Activated CD4-positive, alpha-beta memory T cell treated with anti-CD3 and anti-CD28 coated beads, Interleukin-2, amount 10 ng/mL, durations not matched to agents 7 days and 5 days (primary cell): Measurements from ENCODE around the gene CNNM4. TPM values are rescaled to one million over a fixed set of nuclear protein-coding genes. Genes with fewer than 3 reads are reported as not detected.

Experiments
- CTCF ChIA-PET: fragments of 350-600 bp; sonication (Branson Sonifier 250); formaldehyde crosslinking; loops from one replicate; lab custom pipeline; 2021; ENCODE audit warnings: antibody characterized with exemption, inconsistent platforms; lab: Charles Lee
- POLR2A ChIA-PET: fragments of 350-600 bp; sonication (Branson Sonifier 250); formaldehyde crosslinking; loops from one replicate; lab custom pipeline; 2021; ENCODE audit warnings: antibody characterized with exemption; lab: Charles Lee
- DNase-seq: peaks from one replicate; pipeline ENCODE4 v3.0.0-alpha.2; 2020
- H3K27ac Mint-ChIP-seq: one replicate; pipeline ENCODE4 v1.8.0; 2021; ENCODE audit warnings: mild to moderate bottlenecking, mixed read lengths
- H3K27me3 Mint-ChIP-seq: one replicate; pipeline ENCODE4 v1.8.0; 2021; ENCODE audit warnings: mixed read lengths
- H3K36me3 Mint-ChIP-seq: one replicate; pipeline ENCODE4 v1.8.0; 2021; ENCODE audit warnings: low read depth, mixed read lengths
- H3K4me1 Mint-ChIP-seq: one replicate; pipeline ENCODE4 v1.8.0; 2021; ENCODE audit warnings: mixed read lengths
- H3K4me3 Mint-ChIP-seq: one replicate; pipeline ENCODE4 v1.8.0; 2021; ENCODE audit warnings: mild to moderate bottlenecking, mixed read lengths
- H3K9me3 Mint-ChIP-seq: one replicate; pipeline ENCODE4 v1.8.0; 2021; ENCODE audit warnings: mixed read lengths
- total RNA-seq, 2 experiments: library from RNA; stranded (reverse); gene quantifications; one replicate each; pipeline ENCODE4 v1.2.3, GENCODE V29; 2021

The CNNM4 gene
- total RNA-seq, 2 experiments from 2014 or later = 8.6 to 9.4 TPM

DNA sequence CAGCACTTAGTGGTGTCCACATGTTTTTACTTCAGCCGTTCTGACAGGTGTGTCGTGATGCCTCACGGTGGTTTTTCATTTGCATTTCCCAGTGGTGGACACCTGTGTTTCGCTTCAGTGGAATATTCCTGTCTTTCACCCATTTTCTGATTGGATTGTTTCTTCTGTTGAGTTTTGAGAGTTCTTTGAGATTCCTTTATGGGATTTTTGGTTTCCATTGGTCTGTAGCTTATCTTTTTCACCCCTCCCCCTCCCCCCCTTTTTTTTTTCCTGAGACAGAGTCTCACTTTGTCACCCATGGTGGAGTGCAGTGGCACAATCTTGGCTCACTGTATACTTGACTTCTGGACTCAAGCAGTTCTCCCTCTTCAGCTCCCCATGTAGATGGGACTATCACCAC lies 75.1 kb downstream of the CNNM4 start:
- ChIA-PET POLR2A (no interaction called here), CTCF (interaction anchor here (0.9 kb wide), 1 partner anchor 29 kb away, joined by 5 read pairs; no protein-coding TSS in a partner anchor)
- no peak for DNase-seq
- Mint-ChIP-seq H3K36me3 (peaks cover 50% of the 10 kb centered on the region), H3K27me3 (no peaks in the 10 kb centered on the region), H3K9me3 (no peaks in the 10 kb centered on the region), H3K4me3 (no peak overlapping the region), H3K4me1 (peaks cover 23% of the 10 kb centered on the region), H3K27ac (no peak overlapping the region)

DNA sequence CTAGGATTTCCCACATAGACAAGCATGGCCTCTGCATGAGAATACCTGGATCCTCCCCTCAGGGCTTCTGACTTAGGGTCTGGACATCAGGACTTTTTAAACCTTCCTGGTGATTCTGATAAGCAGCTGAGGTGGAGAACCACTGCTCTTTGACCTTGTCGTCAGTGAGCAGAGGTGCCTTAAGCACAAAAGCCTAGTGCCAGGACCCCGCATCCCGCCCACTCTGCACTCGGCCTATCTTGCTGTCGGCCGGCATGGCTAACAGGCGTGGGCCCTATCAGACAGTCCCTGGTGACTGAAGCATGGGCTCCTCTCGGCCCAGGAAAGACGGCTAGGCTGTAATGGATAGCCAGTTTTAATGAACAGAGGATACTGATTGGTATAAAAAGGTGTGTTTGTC lies 76.9 kb downstream of the CNNM4 start:
- POLR2A ChIA-PET = interaction anchor here (1.4 to 3.2 kb wide), 2 partner anchors 20 to 21 kb away, joined by 3 to 33 read pairs; partner anchors contain the start of genes ANKRD39 and CNNM3
- Mint-ChIP-seq H3K4me1 (peaks cover 27% of the 10 kb centered on the region), H3K27me3 (no peaks in the 10 kb centered on the region), H3K27ac (no peak overlapping the region), H3K36me3 (peaks cover 44% of the 10 kb centered on the region), H3K4me3 (no peak overlapping the region), H3K9me3 (no peaks in the 10 kb centered on the region)
- CTCF ChIA-PET = interaction anchor here (2.3 to 3.2 kb wide), 2 partner anchors 21 to 22 kb away, joined by 5 to 10 read pairs; partner anchors contain the start of genes ANKRD39 and CNNM3
- no peak for DNase-seq

DNA sequence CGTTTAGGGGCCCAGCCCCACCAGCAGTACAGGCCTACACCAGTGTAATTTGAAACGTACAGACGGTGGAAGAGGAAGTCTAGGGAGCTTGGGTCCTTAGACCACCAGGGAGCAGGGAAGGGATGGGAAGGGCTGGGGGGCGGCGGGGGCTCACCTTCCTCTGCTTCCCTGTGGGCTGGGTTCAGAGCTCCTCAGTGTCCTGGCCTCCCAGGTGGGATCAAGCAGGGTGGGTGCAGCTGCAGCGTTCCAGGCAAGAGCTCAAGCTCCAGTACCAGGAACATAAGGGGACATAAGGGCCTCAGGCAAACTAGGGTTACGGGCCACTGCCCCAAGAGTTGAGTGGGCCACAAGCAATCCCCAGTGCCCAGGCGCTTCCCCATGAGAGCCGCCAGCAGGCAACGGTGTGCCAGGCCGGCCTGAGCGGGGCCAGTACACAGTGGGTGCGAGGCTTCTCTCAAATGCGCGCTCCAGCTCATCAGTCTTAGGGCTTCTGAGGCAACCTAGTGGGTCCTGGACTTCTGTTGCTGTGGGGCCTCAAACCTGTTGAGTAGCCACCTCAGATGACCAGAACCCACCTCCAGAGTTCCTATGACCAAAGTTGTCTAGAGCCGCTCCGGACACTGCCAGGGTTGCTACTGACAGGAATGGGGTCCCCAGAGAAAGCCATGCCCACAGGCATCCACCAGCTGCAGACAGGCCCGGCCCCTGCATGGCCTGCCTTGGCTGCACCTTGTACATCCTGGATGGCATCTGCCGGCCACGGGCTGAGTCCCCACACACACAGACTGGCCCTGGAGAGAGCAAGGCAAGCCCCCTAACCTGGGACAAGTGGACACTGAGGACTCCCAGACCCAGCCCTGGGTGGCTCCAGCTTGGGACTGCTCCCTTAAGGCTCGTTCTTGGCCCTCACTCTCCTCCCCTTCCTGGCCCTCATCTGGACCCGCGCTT lies 77.9 kb downstream of the CNNM4 start:
- Mint-ChIP-seq H3K4me1 (peaks cover 31% of the 10 kb centered on the region), H3K9me3 (no peaks in the 10 kb centered on the region), H3K27ac (peak overlapping the region; percentile 79), H3K4me3 (peak overlapping the region; percentile 34), H3K27me3 (no peaks in the 10 kb centered on the region), H3K36me3 (peaks cover 39% of the 10 kb centered on the region)
- CTCF ChIA-PET = interaction anchor here (0.5 to 3.2 kb wide), 4 partner anchors 19 to 116 kb away, joined by 3 to 10 read pairs (median 5); partner anchors contain the start of genes ANKRD39 and CNNM3
- no peak for DNase-seq
- POLR2A ChIA-PET = interaction anchor here (0.6 to 3.2 kb wide), 6 partner anchors 10 to 124 kb away, joined by 3 to 33 read pairs (median 4); partner anchors contain the start of genes ANKRD39 and CNNM3

DNA sequence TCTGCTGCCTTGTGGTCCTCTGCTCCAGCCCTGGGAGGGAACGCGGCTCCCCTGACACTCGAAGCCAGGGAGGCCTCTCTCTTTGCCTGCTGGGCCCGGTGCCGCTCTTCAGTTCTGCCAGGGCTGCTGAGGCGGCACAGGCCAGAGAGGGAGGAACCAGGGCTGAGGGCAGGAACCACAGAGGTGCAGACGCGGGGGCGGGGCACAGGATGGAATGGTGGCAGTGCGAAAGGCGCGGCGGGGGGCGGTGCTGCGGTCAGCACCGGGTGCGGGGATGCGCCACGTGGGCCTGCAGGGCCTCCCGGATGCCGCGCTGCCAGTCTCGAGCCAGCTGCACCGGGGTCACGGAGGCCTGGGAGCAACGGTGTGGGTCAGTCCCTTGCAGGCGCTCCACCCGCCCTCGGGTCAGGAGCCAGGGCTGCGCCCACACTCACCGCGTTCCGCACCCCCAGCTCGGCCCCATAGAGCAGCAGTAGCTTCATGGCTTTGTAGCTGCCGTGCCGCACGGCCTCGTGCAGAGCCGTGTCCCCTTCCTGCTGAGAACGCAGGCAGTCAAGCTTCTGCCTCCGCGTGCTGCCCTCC lies 78.7 kb downstream of the CNNM4 start:
- Mint-ChIP-seq H3K36me3 (peaks cover 37% of the 10 kb centered on the region), H3K4me3 (peak overlapping the region; percentile 34), H3K27ac (peak overlapping the region; percentile 79), H3K27me3 (no peaks in the 10 kb centered on the region), H3K9me3 (no peaks in the 10 kb centered on the region), H3K4me1 (peaks cover 31% of the 10 kb centered on the region)
- ChIA-PET CTCF (interaction anchor here (0.5 to 3.2 kb wide), 5 partner anchors 19 to 115 kb away, joined by 3 to 10 read pairs (median 4); partner anchors contain the start of gene ANKRD39), POLR2A (interaction anchor here (0.6 to 3.2 kb wide), 7 partner anchors 11 to 123 kb away, joined by 3 to 33 read pairs (median 4); partner anchors contain the start of gene ANKRD39)
- DNase-seq = peak; percentile 91

DNA sequence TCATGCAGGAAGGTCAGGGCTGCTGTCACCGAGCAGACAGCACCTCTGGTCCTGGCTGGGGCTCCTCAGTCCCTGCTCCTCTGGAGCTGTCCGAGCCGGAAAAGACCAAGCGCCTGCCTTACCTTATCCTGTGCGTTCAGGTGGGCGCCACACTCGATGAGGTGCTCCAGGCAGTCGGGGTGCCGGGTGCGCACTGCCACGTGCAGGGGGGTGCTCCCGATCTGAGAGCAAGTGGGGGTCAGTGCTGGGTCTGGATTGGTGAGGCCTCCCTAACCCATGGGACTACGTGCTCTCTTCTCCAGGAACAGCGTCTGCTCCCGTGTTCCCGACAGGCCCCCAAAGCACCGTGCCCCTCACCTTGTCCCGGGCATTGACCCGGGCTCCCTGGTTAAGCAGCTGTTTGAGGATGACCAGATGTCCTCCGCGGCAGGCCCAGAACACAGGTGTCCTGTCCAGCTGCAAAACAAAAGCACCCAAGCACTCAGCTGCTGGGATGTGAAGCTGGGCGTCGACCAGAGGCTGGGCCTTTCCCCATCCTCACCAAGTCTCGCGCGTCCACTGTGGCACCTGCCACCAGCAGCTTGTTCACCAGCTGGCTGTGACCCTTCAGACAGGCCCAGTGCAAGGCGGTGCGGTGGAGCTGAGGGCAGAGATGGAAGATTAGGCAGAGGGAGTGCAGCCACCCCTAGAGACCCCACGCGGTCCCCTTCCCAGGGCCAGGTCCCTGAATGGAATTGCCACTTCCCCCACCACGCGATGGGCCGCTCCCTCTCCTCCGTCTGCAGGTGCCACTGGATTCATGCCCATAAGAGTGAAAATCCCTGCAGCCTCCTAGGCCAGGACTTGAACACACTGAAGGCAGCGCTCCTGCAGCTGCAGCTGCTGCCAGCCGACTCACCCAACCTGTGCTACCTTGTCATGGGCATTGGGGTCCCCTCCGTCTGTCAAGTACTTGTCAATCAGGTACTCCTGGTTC lies 79.5 kb downstream of the CNNM4 start:
- peaks cover 31% of the 10 kb centered on the region for H3K4me1 Mint-ChIP-seq
- peak overlapping the region; percentile 38 for H3K27ac Mint-ChIP-seq
- H3K27me3 Mint-ChIP-seq = no peaks in the 10 kb centered on the region
- H3K9me3 Mint-ChIP-seq = no peaks in the 10 kb centered on the region
- DNase-seq = no peak
- H3K36me3 Mint-ChIP-seq = peaks cover 38% of the 10 kb centered on the region
- no peak overlapping the region for H3K4me3 Mint-ChIP-seq
- POLR2A ChIA-PET = interaction anchor here (0.7 to 3.2 kb wide), 7 partner anchors 12 to 123 kb away, joined by 3 to 33 read pairs (median 3); partner anchors contain the start of gene ANKRD39
- CTCF ChIA-PET = interaction anchor here (0.5 to 3.2 kb wide), 4 partner anchors 18 to 114 kb away, joined by 3 to 10 read pairs (median 4); partner anchors contain the start of gene ANKRD39

DNA sequence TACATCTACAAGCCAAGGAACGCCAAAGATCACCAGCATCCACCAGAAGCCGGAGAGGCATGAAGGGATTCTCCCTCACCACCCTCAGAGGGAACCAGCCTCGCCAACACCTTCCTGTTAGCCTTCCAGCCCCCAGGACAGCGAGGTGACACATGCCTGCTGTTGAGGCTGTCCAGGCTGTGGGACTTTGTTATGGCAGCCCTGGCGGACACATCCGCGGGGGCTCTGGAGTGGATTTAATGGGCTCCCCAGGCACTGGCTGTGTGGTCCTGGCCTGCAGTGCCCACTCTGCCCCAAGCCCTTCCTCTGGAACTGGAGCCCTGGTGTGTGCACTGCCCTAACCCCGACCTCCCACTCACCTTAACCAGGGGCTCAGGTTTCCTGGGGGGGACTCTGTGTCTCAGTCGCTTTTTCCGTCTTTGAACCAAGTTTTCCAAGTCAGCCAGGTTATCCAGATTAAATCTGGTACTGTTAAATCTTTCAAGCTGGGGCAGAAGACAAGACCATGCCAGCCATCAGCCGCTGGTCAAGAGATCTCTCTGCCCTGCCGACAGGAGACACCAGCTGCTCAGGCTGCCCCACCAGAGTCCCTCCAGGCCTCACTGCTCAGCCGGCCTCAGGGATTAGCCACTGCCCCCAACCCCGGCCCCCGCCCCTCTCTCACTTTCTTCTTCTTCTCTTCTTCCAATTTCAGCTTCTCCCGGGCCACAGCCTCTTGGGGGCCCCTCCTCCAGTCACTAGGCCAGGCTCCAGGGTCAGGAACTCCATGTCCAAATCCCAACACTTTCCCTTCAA lies 81.2 kb downstream of the CNNM4 start:
- no peak for DNase-seq
- ChIA-PET CTCF (interaction anchor here (1.0 to 1.2 kb wide), 2 partner anchors 16 to 270 kb away, joined by 5 read pairs; partner anchors contain the start of gene ANKRD39), POLR2A (interaction anchor here (1.1 to 2.3 kb wide), 5 partner anchors 10 to 68 kb away, joined by 3 to 12 read pairs (median 5); partner anchors contain the start of gene CNNM3)
- Mint-ChIP-seq H3K9me3 (no peaks in the 10 kb centered on the region), H3K36me3 (peaks cover 40% of the 10 kb centered on the region), H3K4me1 (peaks cover 31% of the 10 kb centered on the region), H3K27me3 (no peaks in the 10 kb centered on the region), H3K27ac (no peak overlapping the region), H3K4me3 (no peak overlapping the region)

DNA sequence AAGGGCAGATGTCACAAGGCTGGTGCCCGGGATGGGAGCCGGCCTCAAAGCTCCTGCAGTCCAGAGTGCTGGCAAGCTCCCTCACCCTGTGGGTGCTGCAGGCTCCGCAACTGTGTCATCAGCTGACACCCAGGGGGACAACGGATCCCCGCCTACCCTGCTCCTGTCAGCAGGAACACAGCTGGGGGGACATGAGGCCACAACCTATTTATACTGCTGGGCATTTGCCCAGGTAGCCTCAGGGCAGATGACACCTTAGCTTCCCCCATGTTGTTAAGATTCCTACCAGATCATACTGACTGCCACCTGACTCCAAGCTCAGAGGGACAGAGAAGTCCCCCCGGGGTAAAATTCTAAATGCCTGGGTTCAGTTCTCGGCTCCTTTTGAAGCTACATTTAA lies 81.9 kb downstream of the CNNM4 start:
- Mint-ChIP-seq H3K27ac (no peak overlapping the region), H3K27me3 (no peaks in the 10 kb centered on the region), H3K36me3 (peaks cover 40% of the 10 kb centered on the region), H3K4me1 (peaks cover 31% of the 10 kb centered on the region), H3K4me3 (no peak overlapping the region), H3K9me3 (no peaks in the 10 kb centered on the region)
- ChIA-PET CTCF (interaction anchor here (0.6 to 1.2 kb wide), 3 partner anchors 15 to 269 kb away, joined by 3 to 5 read pairs (median 5); partner anchors contain the start of gene ANKRD39), POLR2A (interaction anchor here (1.1 to 2.3 kb wide), 5 partner anchors 10 to 69 kb away, joined by 3 to 12 read pairs (median 5); partner anchors contain the start of gene CNNM3)
- no peak for DNase-seq

DNA sequence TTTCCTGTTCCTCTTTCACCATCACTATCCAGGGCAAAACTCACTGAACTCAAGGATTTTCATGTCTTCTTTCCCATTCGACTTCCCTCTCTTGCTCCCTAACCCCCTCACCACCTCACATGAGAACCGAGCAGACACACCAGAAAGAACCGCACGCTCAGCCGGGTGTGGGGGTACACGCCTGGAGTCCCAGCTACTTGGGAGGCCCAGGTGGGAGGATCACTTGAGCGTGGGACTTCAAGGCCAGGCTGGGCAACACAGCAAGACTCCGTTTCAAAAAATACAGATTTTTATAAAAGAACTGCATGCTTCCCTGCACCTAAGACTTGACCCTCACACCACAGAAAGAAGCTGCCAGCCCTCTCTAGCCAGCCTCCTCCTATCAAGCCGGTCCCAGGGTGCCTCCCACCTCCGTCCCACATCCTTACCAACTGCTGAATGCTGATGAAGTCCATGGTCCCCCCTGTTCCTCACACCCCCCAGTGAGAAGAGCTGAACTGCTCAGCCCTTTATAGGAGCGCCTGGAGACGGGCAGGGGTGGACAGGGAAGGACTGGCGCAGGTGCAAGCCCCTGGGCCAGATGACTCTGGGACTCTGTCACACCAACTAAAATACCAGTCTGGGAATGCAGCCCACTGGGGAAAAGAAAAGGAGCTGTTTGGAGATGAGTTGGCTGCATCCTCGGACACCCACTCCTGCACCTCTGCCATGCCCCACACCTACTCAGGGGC lies 83.0 kb downstream of the CNNM4 start, which contains the start of gene ANKRD23:
ANKRD23 (minus strand) TSS at position 484 of the 731 bp plus-strand sequence; CDS start at position 455, 29 bp downstream.
- Mint-ChIP-seq H3K27ac (peak within 1 kb of the TSS; percentile 31), H3K9me3 (no peaks in the 10 kb centered on the region)

DNA sequence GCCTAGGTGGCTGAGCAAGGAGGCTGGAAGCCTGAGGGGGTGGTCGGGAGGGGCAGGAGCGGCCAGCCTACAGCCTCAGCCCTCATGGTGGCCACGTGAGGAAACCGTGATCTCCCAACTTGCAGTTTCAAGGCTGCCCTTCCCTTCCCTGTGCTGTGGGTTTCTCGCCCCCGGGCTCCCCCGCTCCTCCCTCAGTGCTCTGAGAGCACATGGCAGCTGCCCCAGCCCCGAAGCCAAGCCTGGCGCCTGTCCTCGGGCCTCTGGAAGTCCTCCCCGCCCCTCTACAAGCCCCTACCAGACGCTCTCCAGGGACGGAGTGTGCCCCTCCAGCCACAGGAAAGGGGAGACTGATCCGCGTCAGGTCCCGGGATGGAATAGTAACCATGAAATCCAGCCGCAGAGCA lies 83.7 kb downstream of the CNNM4 start:
- POLR2A ChIA-PET = interaction anchor here (1.4 to 2.3 kb wide), 3 partner anchors 8 to 82 kb away, joined by 4 to 10 read pairs (median 8); partner anchors contain the start of gene ANKRD39
- H3K27me3 Mint-ChIP-seq = no peaks in the 10 kb centered on the region
- H3K27ac Mint-ChIP-seq = no peak overlapping the region
- H3K4me3 Mint-ChIP-seq = no peak overlapping the region
- DNase-seq = no peak
- CTCF ChIA-PET = interaction anchor here (0.7 to 0.9 kb wide), 2 partner anchors 32 to 43 kb away, joined by 3 to 5 read pairs; no protein-coding TSS in a partner anchor
- no peaks in the 10 kb centered on the region for H3K9me3 Mint-ChIP-seq
- peaks cover 42% of the 10 kb centered on the region for H3K36me3 Mint-ChIP-seq
- H3K4me1 Mint-ChIP-seq = peaks cover 23% of the 10 kb centered on the region

More for the DNA sequence above, 83.0 kb downstream of the CNNM4 start, which contains the start of gene ANKRD23:
- no peak for DNase-seq
- CTCF ChIA-PET = no interaction called here
- H3K4me1 Mint-ChIP-seq = peaks cover 29% of the 10 kb centered on the region
- H3K27me3 Mint-ChIP-seq = no peaks in the 10 kb centered on the region
- H3K4me3 Mint-ChIP-seq = no peak within 1 kb of the TSS
- H3K36me3 Mint-ChIP-seq = peaks cover 42% of the 10 kb centered on the region
- POLR2A ChIA-PET = interaction anchor here (1.6 to 2.3 kb wide), 3 partner anchors 9 to 14 kb away, joined by 5 to 10 read pairs (median 8); partner anchors contain the start of gene ANKRD39

DNA sequence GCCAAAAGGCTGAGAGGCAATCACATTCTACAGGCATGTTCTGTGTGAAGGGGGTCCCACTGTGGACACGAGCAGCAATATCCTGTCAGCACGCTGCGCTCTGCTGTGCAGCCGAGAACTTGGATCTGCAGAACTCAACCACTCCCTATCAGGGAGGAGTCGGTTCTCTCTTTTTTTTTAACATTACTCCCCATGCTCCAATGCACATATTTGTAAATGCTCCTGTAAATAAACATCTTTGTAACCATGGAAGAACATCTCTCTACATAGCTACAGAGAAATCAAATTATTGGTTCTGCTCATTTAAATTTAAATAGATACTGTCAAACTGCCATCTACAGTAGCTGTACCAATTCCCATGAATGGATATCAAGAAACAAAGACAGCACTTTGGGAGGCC lies 86.1 kb downstream of the CNNM4 start:
- H3K27ac Mint-ChIP-seq = no peak overlapping the region
- H3K36me3 Mint-ChIP-seq = peaks cover 49% of the 10 kb centered on the region
- CTCF ChIA-PET = interaction anchor here (1.4 to 1.9 kb wide), 2 partner anchors 10 to 11 kb away, joined by 3 to 11 read pairs; partner anchors contain the start of gene ANKRD39
- POLR2A ChIA-PET = interaction anchor here (1.2 to 1.4 kb wide), 3 partner anchors 11 to 116 kb away, joined by 3 to 4 read pairs (median 4); partner anchors contain the start of gene ANKRD39
- no peak overlapping the region for H3K4me3 Mint-ChIP-seq
- no peaks in the 10 kb centered on the region for H3K9me3 Mint-ChIP-seq
- no peak for DNase-seq
- H3K27me3 Mint-ChIP-seq = no peaks in the 10 kb centered on the region
- H3K4me1 Mint-ChIP-seq = peaks cover 7% of the 10 kb centered on the region
